B cell (primary cell): ENCODE results near the gene TBCD. TPM values are rescaled to one million over a fixed set of nuclear protein-coding genes. Genes with fewer than 3 reads are reported as not detected.

Experiments
- ATAC-seq: fragments of 200-7000 bp; cut with Tn5 transposase; one replicate; pipeline ENCODE4 v1.10.0; 2021; ENCODE audit warnings: low read depth, mild to moderate bottlenecking, moderate number of reproducible peaks, moderate library complexity
- CTCF ChIA-PET: fragments of 350-600 bp; sonication (Branson Sonifier 250); formaldehyde crosslinking; loops from one replicate; lab custom pipeline; 2021; ENCODE audit warnings: antibody characterized with exemption, inconsistent platforms; lab: Charles Lee
- POLR2A ChIA-PET: fragments of 350-600 bp; sonication (Branson Sonifier 250); formaldehyde crosslinking; loops from one replicate; lab custom pipeline; 2021; ENCODE audit warnings: antibody characterized with exemption; lab: Charles Lee
- DNase-seq: peaks from one replicate; pipeline ENCODE4 v3.0.0; 2013
- H2AFZ ChIP-seq: 2 replicates; pipeline ENCODE4 v1.6.1; 2012; ENCODE audit warnings: mild to moderate bottlenecking, low read depth, low read length; ENCODE audit not compliant: insufficient read depth, poor library complexity, severe bottlenecking
- H3K27ac ChIP-seq, 2 donors: 1 replicate in 1 of 2; 2 replicates in 1 of 2; pipeline ENCODE4 v1.5.1; 2012 to 2013; ENCODE audit warnings: low read length in 2 of 2, mild to moderate bottlenecking in 2 of 2, moderate library complexity in 1 of 2
- H3K27me3 ChIP-seq, 4 experiments: fragments of 200-600 bp in 1 of 4; sonication (generic) in 1 of 4; replicated peaks in 1 of 4; 1 replicate in 2 of 4; 2 replicates in 2 of 4; pipeline versions ENCODE4 v1.6.1 to v1.7.0; 2013 to 2016; ENCODE audit warnings: low read length in 3 of 4, mild to moderate bottlenecking in 2 of 4, mixed read lengths in 1 of 4, moderate library complexity in 1 of 4; ENCODE audit not compliant: insufficient read depth in 4 of 4, control insufficient read depth in 3 of 4; ENCODE audit errors: control extremely low read depth in 1 of 4
- H3K36me3 ChIP-seq, 2 experiments: replicated peaks in 1 of 2; 1 replicate in 1 of 2; 2 replicates in 1 of 2; pipeline versions ENCODE4 v1.6.1 to v1.7.1; 2013; ENCODE audit warnings: low read length in 1 of 2; ENCODE audit not compliant: insufficient read depth in 2 of 2, control insufficient read depth in 1 of 2; ENCODE audit errors: control extremely low read depth in 1 of 2, extremely low read depth in 1 of 2
- H3K4me1 ChIP-seq, 2 donors: fragments of 200-600 bp in 1 of 2; sonication (generic) in 1 of 2; 1 replicate in 1 of 2; 2 replicates in 1 of 2; pipeline versions ENCODE4 v1.5.1 to v1.6.1; 2013 to 2017; ENCODE audit warnings: low read length in 2 of 2; ENCODE audit not compliant: control insufficient read depth in 2 of 2, insufficient read depth in 2 of 2
- H3K4me2 ChIP-seq: replicated peaks from 2 replicates; pipeline ENCODE3; 2012; ENCODE audit warnings: mild to moderate bottlenecking, low read depth, low read length; ENCODE audit not compliant: poor library complexity, severe bottlenecking
- H3K4me3 ChIP-seq, 5 experiments: fragments of 200-600 bp in 1 of 5; sonication (generic) in 1 of 5; 1 replicate in 3 of 5; 2 replicates in 2 of 5; pipeline versions ENCODE4 v1.5.1 to v1.7.0; 2011 to 2016; ENCODE audit warnings: low read length in 4 of 5, mild to moderate bottlenecking in 4 of 5, low read depth in 2 of 5, control low read depth in 1 of 5, moderate library complexity in 1 of 5; ENCODE audit not compliant: insufficient read depth in 1 of 5; ENCODE audit errors: control extremely low read depth in 1 of 5, extremely low read depth in 1 of 5
- H3K79me2 ChIP-seq: fragments of 200-600 bp; sonication (generic); one replicate; pipeline ENCODE4 v1.6.0; 2016; ENCODE audit warnings: low read length; ENCODE audit not compliant: control insufficient read depth, insufficient read depth
- H3K9ac ChIP-seq: fragments of 200-600 bp; sonication (generic); 2 replicates; pipeline ENCODE4 v1.6.1; 2017; ENCODE audit warnings: mild to moderate bottlenecking, low read length, moderate library complexity
- H3K9me3 ChIP-seq, 3 donors: one replicate each; pipeline versions ENCODE4 v1.6.1 to v1.7.1; 2013; ENCODE audit warnings: low read length in 2 of 3; ENCODE audit not compliant: control insufficient read depth in 2 of 3, insufficient read depth in 1 of 3; ENCODE audit errors: control extremely low read depth in 1 of 3
- H4K20me1 ChIP-seq: 2 replicates; pipeline ENCODE4 v1.6.0; 2012; ENCODE audit warnings: mild to moderate bottlenecking, low read length; ENCODE audit not compliant: insufficient read depth, control insufficient read depth, poor library complexity, severe bottlenecking
- H3K27ac Mint-ChIP-seq: one replicate; pipeline ENCODE4 v1.8.0; 2021; ENCODE audit warnings: mixed read lengths
- H3K27me3 Mint-ChIP-seq: one replicate; pipeline ENCODE4 v1.8.0; 2021; ENCODE audit warnings: mixed read lengths
- H3K4me1 Mint-ChIP-seq: one replicate; pipeline ENCODE4 v1.8.0; 2021; ENCODE audit warnings: mixed read lengths
- H3K4me3 Mint-ChIP-seq: one replicate; pipeline ENCODE4 v1.8.0; 2021; ENCODE audit warnings: mixed read lengths
- H3K9me3 Mint-ChIP-seq: one replicate; pipeline ENCODE4 v1.8.0; 2022; ENCODE audit warnings: mixed read lengths; ENCODE audit not compliant: insufficient read depth
- CTCF ChIP-seq: fragments of 200-600 bp; IDR thresholded peaks from one replicate; pipeline ENCODE4 v1.8.0; 2022; ENCODE audit warnings: antibody characterized with exemption, mild to moderate bottlenecking
- EZH2 ChIP-seq: IDR thresholded peaks from 2 replicates; pipeline ENCODE4 v1.6.1; 2012; ENCODE audit warnings: borderline replicate concordance, low read depth, mild to moderate bottlenecking, moderate library complexity, low read length; ENCODE audit not compliant: insufficient read depth, poor library complexity, severe bottlenecking
- WGBS: methylation state at CpG from one replicate; pipeline ENCODE4 v1.1.5; 2013; ENCODE audit warnings: missing lambda C conversion rate; ENCODE audit not compliant: insufficient coverage; 5-methylcytosine and 5-hydroxymethylcytosine counted together
- intact Hi-C: fragments of 100-400 bp; cut with micrococcal nuclease; formaldehyde crosslinking; loops from one replicate; pipeline ENCODE4 v1.10.0; 2022
- polyA plus RNA-seq: library from polyadenylated mRNA; depleted of rRNA; stranded (reverse); fragments of >200 nt; gene quantifications from 2 replicates; pipeline ENCODE4 v1.2.3, GENCODE V29; 2012
- total RNA-seq, 2 donors: library from RNA; stranded (reverse); fragments of 120-200 nt in 1 of 2; gene quantifications; 1 replicate in 1 of 2; 2 replicates in 1 of 2; pipeline versions ENCODE4 v1.2.3 to v1.2.4, GENCODE V29; 2013 to 2022

Gene TBCD
- total and polyA plus RNA-seq, 2 donors (not counting 1 experiment from before 2014, with no cell fraction given) = 60.8 to 101 TPM

- 91% methylated on average over 24 of the region's 37 CpGs for WGBS
- H3K27ac ChIP-seq = no peak overlapping the region
- H3K79me2 ChIP-seq = peaks cover 5% of the 10 kb centered on the region
- ChIA-PET CTCF (no interaction called here), POLR2A (no interaction called here)
- H3K9me3 ChIP-seq = no peaks in the 10 kb centered on the region
- DNase-seq = no peak
- Mint-ChIP-seq H3K4me3 (no peak overlapping the region), H3K27me3 (no peaks in the 10 kb centered on the region), H3K27ac (no peak overlapping the region), H3K9me3 (no peaks in the 10 kb centered on the region), H3K4me1 (peaks cover 2% of the 10 kb centered on the region)
- peaks cover 0 to 12% of the 10 kb centered on the region in 2 experiments for H3K36me3 ChIP-seq
- H3K9ac ChIP-seq = no peak overlapping the region
- no peak for ATAC-seq
- no peaks in the 10 kb centered on the region for H3K4me1 ChIP-seq
- TF ChIP-seq CTCF (no peak), EZH2 (no peak)
- intact Hi-C loops = no loop called here
- H3K4me2 ChIP-seq = no peak overlapping the region
- no peak overlapping the region for H2AFZ ChIP-seq
- no peak overlapping the region for H3K4me3 ChIP-seq
- no peaks in the 10 kb centered on the region for H4K20me1 ChIP-seq
- no peaks in the 10 kb centered on the region for H3K27me3 ChIP-seq
Observed at GRCh38 chr17:82902972-82903874, 151.4 kb downstream of the TBCD start.

- ChIA-PET POLR2A (no interaction called here), CTCF (no interaction called here)
- Mint-ChIP-seq H3K9me3 (no peaks in the 10 kb centered on the region), H3K27ac (no peak overlapping the region), H3K27me3 (no peaks in the 10 kb centered on the region), H3K4me3 (no peak overlapping the region), H3K4me1 (peaks cover 2% of the 10 kb centered on the region)
- Histone ChIP-seq H3K27ac (no peak overlapping the region), H2AFZ (no peak overlapping the region), H3K4me3 (no peak overlapping the region), H3K36me3 (peaks cover 0 to 12% of the 10 kb centered on the region in 2 experiments), H3K9ac (no peak overlapping the region), H3K27me3 (no peaks in the 10 kb centered on the region), H4K20me1 (no peaks in the 10 kb centered on the region), H3K4me2 (no peak overlapping the region), H3K79me2 (peaks cover 5% of the 10 kb centered on the region), H3K9me3 (no peaks in the 10 kb centered on the region), H3K4me1 (no peaks in the 10 kb centered on the region)
- 98% methylated on average over 9 of the region's 20 CpGs for WGBS
- no peak for TF ChIP-seq CTCF
- no peak for DNase-seq
- ATAC-seq = no peak
- intact Hi-C loops = no loop called here
Observed at GRCh38 chr17:82905130-82905529, 153.3 kb downstream of the TBCD start.
